IPS-NIHi7 (cell line): ENCODE results near the gene PRAF2.

Experiments used
- DNase-seq: peaks from one replicate; pipeline ENCODE4 v3.0.0; 2012; ENCODE audit warnings: mixed read lengths; ENCODE audit errors: extremely low spot score

The PRAF2 gene

GRCh38 chrX:49073601-49074575, at the start of gene PRAF2:
PRAF2 (minus strand) TSS chrX:49074002; CDS start chrX:49073987, 15 bp downstream.
- peak; percentile 81 for DNase-seq

GRCh38 chrX:49122499-49122898, 48.7 kb upstream of the PRAF2 start:
- DNase-seq: no peak

- DNase-seq: no peak
Observed at GRCh38 chrX:49120091-49120490, 46.3 kb upstream of the PRAF2 start.

GRCh38 chrX:49117581-49117980, 43.8 kb upstream of the PRAF2 start:
- no peak for DNase-seq

GRCh38 chrX:49116716-49117115, 42.9 kb upstream of the PRAF2 start:
- no peak for DNase-seq

- DNase-seq: no peak
Observed at GRCh38 chrX:49116076-49116475, 42.3 kb upstream of the PRAF2 start.

GRCh38 chrX:49111791-49112190, 38.0 kb upstream of the PRAF2 start:
- no peak for DNase-seq

GRCh38 chrX:49110417-49110816, 36.6 kb upstream of the PRAF2 start:
- no peak for DNase-seq

- DNase-seq: no peak
Observed at GRCh38 chrX:49108641-49109040, 34.8 kb upstream of the PRAF2 start.

- peak; percentile 47 for DNase-seq
Observed at GRCh38 chrX:49106930-49107329, 33.1 kb upstream of the PRAF2 start.

- DNase-seq: no peak
Observed at GRCh38 chrX:49106296-49106695, 32.5 kb upstream of the PRAF2 start.

- no peak for DNase-seq
Observed at GRCh38 chrX:49103637-49104036, 29.8 kb upstream of the PRAF2 start.

GRCh38 chrX:49102190-49102589, 28.4 kb upstream of the PRAF2 start:
- DNase-seq: no peak

- peak; percentile 25 for DNase-seq
Observed at GRCh38 chrX:49101629-49101984, 27.8 kb upstream of the PRAF2 start.

- DNase-seq: peak; percentile 99
Observed at GRCh38 chrX:49100704-49101628, 27.2 kb upstream of the PRAF2 start.

- no peak for DNase-seq
Observed at GRCh38 chrX:49096419-49096818, 22.6 kb upstream of the PRAF2 start.

- DNase-seq: no peak
Observed at GRCh38 chrX:49089553-49089952, 15.8 kb upstream of the PRAF2 start.

GRCh38 chrX:49082271-49082871, 8.6 kb upstream of the PRAF2 start:
- DNase-seq: no peak

- DNase-seq: peak; percentile 64
Observed at GRCh38 chrX:49079489-49080428, 6.0 kb upstream of the PRAF2 start, which contains the start of gene WDR45. WDR45 (minus strand) TSS chrX:49079887; CDS start chrX:49078095, 1,792 bp downstream.

- no peak for DNase-seq
Observed at GRCh38 chrX:49077941-49078340, 4.1 kb upstream of the PRAF2 start.

- no peak for DNase-seq
Observed at GRCh38 chrX:49075347-49075746, 1.5 kb upstream of the PRAF2 start.
